Fibroblast of lung (primary cell): ENCODE data around the gene SRGAP2B. TPM values are rescaled to one million over a fixed set of nuclear protein-coding genes. Genes with fewer than 3 reads are reported as not detected.
"Not testable (repeated sequence)": the region's sequence is repeated elsewhere in the genome, so short reads cannot be mapped to it uniquely, and the experiment has no call there.

Experiments used
- DNase-seq, 2 donors: peaks; one replicate each; pipeline versions ENCODE4 v3.0.0 to v3.0.0-alpha.2; 2010; ENCODE audit warnings: low read depth in 2 of 2
- H2AFZ ChIP-seq: 2 replicates; pipeline ENCODE4 v1.5.1; 2012; ENCODE audit warnings: low read length, control low read depth, inconsistent platforms
- H3K27ac ChIP-seq: 2 replicates; pipeline ENCODE4 v1.5.1; 2011; ENCODE audit warnings: low read length, control low read depth; ENCODE audit not compliant: insufficient read depth
- H3K27me3 ChIP-seq: 2 replicates; pipeline ENCODE4 v1.5.1; 2011; ENCODE audit warnings: mild to moderate bottlenecking, low read length; ENCODE audit not compliant: control insufficient read depth, insufficient read depth
- H3K36me3 ChIP-seq: 2 replicates; pipeline ENCODE4 v1.5.1; 2011; ENCODE audit warnings: low read length; ENCODE audit not compliant: control insufficient read depth, insufficient read depth
- H3K4me1 ChIP-seq: 2 replicates; pipeline ENCODE4 v1.5.1; 2011; ENCODE audit warnings: low read length; ENCODE audit not compliant: control insufficient read depth, insufficient read depth; ENCODE audit errors: extremely low read depth
- H3K4me2 ChIP-seq: 2 replicates; pipeline ENCODE4 v1.5.1; 2011; ENCODE audit warnings: low read length, control low read depth; ENCODE audit not compliant: insufficient read depth; ENCODE audit errors: extremely low read depth
- H3K4me3 ChIP-seq, 4 experiments: fragments of 200-600 bp in 1 of 4; sonication (generic) in 1 of 4; replicated peaks in 1 of 4; 2 replicates each; pipeline ENCODE4 v1.5.1; 2011 to 2016; ENCODE audit warnings: low read length in 4 of 4, low read depth in 3 of 4, mild to moderate bottlenecking in 3 of 4, control low read depth in 2 of 4, inconsistent platforms in 1 of 4, mixed read lengths in 1 of 4; ENCODE audit not compliant: insufficient read depth in 1 of 4; ENCODE audit errors: control extremely low read depth in 1 of 4
- H3K79me2 ChIP-seq: 2 replicates; pipeline ENCODE4 v1.5.1; 2012; ENCODE audit warnings: mild to moderate bottlenecking, low read length, inconsistent platforms; ENCODE audit not compliant: control insufficient read depth, insufficient read depth
- H3K9ac ChIP-seq: 2 replicates; pipeline ENCODE4 v1.5.1; 2011; ENCODE audit warnings: mild to moderate bottlenecking, low read length, control low read depth; ENCODE audit not compliant: insufficient read depth
- H3K9me3 ChIP-seq: 2 replicates; pipeline ENCODE4 v1.5.1; 2012; ENCODE audit warnings: low read depth, low read length; ENCODE audit not compliant: control insufficient read depth, insufficient read depth
- H4K20me1 ChIP-seq: 2 replicates; pipeline ENCODE4 v1.5.1; 2011; ENCODE audit warnings: low read length; ENCODE audit not compliant: control insufficient read depth, insufficient read depth; ENCODE audit errors: extremely low read depth
- polyA plus RNA-seq, 2 donors: library from polyadenylated mRNA; depleted of rRNA in 1 of 2; stranded (reverse) in 1 of 2; unstranded in 1 of 2; fragments of >200 nt; gene quantifications; 2 replicates each; pipeline ENCODE4 v1.2.1, GENCODE V29; 2011 to 2012; ENCODE audit warnings: missing spikeins in 1 of 2
- total RNA-seq: library from RNA; depleted of rRNA; stranded (reverse); fragments of >200 nt; gene quantifications from 2 replicates; pipeline ENCODE4 v1.2.1, GENCODE V29; 2014

The SRGAP2B gene
- total and polyA plus RNA-seq, 2 donors (not counting 1 experiment from before 2014, with no cell fraction given) = 24.8 to 32.7 TPM

DNA sequence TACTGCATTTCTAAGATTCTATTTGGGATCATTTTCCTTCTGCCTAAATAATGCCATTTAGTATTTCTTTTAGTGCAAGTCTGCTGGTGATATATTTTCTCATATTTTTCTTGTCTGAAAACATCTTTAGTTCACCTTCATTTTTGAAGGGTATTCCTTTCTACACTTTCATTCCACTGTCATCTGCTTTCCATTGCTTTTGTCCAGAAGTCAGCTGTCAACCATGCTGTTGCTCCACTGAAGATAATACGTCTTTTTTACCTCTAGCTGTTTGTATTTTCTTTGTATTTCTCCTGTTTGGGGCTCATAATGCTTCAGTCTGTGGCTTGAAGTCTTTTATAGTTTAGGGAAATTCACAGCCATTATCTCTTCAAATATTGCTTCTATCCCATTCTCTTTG lies 167.8 kb downstream of the SRGAP2B start:
- not testable (repeated sequence) for H3K27me3 ChIP-seq, H4K20me1 ChIP-seq, H3K4me2 ChIP-seq, H3K79me2 ChIP-seq, H3K9ac ChIP-seq, H2AFZ ChIP-seq, H3K9me3 ChIP-seq, DNase-seq, H3K4me1 ChIP-seq, H3K4me3 ChIP-seq, H3K36me3 ChIP-seq, H3K27ac ChIP-seq

DNA sequence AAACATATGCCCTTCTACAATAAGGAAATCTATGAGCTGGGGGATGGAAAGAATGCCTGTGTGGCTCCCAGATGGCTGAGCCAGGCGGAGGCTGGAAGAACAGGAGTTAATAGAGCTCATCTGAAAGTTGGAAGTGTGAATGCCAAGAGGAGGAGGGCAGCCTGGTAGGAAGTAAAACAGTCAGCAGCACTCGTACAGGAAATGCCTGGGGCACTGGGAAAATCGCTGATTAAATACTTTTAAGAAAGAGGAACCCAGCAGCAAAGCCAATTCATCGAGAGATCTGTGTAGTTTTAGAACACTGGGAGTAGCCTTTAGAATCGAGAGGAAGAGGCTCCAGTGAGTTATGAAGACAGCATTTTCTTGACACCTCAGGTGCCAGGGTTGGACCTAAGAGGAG lies 171.5 kb downstream of the SRGAP2B start:
- not testable (repeated sequence) for H2AFZ ChIP-seq, H3K27ac ChIP-seq, DNase-seq, H3K4me2 ChIP-seq, H3K9me3 ChIP-seq, H4K20me1 ChIP-seq, H3K27me3 ChIP-seq, H3K9ac ChIP-seq, H3K4me3 ChIP-seq, H3K79me2 ChIP-seq, H3K36me3 ChIP-seq, H3K4me1 ChIP-seq

DNA sequence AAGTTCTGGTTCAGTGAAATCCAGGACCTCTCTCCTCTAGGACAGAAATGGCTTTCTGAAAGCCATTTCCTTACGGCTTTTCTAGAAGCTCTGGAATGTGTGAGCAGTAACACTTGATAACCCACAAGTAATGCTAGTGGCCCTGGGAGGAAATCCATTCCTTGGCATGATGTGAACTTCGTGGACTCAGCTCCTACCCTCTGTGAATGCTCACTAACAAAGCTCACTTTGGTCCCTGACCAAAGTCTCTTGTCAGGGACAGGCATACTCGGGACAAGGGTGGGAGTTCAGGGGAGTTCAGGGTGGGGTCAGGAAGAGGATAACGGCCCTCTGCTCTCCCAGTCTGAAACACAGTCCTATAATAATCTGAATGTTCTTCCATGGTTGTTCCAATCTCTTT lies 172.3 kb downstream of the SRGAP2B start:
- not testable (repeated sequence) for H3K36me3 ChIP-seq, H3K9ac ChIP-seq, H2AFZ ChIP-seq, H3K27ac ChIP-seq, H3K9me3 ChIP-seq, H4K20me1 ChIP-seq, H3K4me3 ChIP-seq, H3K79me2 ChIP-seq, H3K27me3 ChIP-seq, H3K4me1 ChIP-seq, H3K4me2 ChIP-seq
- DNase-seq = peak in 1 of 2 donors; percentile 7

DNA sequence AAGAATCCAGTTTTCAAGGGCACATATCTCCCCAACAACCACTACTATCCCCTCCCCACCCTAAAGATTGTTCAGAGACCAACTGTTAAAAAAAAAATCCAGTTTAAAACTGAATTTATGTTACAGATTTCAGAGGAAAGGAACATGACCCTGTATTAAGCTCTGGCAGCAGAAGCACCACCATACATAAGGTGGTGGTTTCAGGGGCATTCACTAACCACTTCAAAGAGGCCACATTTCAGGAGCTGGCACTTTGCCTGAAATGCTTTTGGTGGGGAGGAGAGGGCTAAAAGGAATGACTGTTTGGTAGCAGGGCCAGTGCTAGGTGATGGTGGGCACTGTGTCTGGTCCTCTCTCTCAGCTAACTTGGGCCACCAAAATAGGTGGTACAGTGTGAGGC lies 176.0 kb downstream of the SRGAP2B start:
- H3K4me3 ChIP-seq, H3K27ac ChIP-seq, H4K20me1 ChIP-seq, DNase-seq, H3K36me3 ChIP-seq, H3K9me3 ChIP-seq, H2AFZ ChIP-seq, H3K27me3 ChIP-seq, H3K4me1 ChIP-seq, H3K79me2 ChIP-seq, H3K4me2 ChIP-seq, H3K9ac ChIP-seq: not testable (repeated sequence)

DNA sequence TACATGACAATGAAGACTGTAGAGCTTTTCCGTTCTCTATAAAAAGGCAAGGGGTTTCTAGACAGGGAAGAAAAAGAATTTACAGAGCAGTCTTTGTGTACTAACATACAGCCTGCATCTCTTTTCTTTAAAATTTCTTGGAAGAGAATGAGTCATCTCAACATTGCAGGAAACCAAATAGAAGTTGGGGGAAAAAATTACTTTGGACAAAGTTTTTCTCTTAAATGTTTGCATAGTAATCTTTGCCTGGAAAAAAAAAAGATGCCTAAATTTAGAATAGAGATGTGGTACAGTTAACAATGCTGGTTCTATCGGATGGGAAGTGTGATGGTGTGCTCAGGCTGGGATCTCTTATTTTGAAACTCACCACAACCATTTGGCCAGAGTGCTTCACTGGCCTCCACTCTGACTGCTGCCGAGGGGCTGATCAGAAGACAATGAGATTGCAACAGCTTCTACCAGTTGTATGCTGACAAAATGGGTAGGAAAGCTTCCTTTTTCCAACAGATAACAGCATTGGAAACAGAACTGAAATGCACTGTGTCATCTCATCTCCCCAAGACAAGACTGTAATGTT lies 177.0 kb downstream of the SRGAP2B start:
- H3K4me1 ChIP-seq, DNase-seq: not testable (repeated sequence)

DNA sequence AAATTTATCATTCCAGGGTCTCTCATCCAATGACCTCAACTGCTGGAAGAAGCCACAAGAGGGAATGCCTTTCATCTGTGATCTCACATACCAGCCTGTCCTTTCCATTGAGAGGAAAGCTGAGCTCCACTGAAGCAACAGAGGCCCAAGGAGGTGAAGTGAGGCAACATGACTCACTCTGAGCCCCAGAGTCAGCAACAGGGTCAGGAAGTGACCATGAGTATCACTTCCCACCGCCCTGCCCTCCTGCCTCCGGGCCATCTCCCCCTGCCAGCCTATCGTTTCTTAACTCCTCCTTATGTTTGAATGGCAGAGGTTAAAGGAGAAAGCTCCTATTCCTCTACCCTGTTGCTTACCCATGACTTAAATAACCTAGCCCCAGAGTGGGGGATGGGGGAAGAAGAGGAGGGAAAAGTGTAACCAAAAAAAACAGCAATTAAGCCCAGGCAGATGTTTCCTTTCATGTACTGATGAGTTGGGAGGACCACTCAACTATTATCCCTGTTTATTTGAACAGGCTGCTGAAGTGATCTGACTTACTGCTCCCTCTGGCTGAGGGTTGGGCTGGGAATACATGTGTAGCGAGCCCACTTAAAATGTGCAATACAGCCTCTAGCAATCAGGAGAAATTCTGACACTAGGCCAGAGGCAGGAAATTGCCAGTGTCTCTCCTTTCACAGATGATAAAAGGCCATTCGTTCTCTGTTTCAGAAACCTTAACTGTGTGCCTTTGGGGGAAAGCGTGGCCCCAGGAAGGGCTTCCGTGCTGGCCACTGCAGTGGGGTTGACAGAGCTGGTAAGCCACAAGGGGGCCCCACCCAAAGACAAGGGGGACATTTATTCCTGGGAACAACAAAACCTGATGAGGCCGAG lies 177.7 kb downstream of the SRGAP2B start:
- H3K36me3 ChIP-seq, H4K20me1 ChIP-seq, H3K9ac ChIP-seq, H3K79me2 ChIP-seq, H3K4me1 ChIP-seq, H3K27ac ChIP-seq, DNase-seq, H3K4me2 ChIP-seq, H3K9me3 ChIP-seq, H3K27me3 ChIP-seq, H3K4me3 ChIP-seq, H2AFZ ChIP-seq: not testable (repeated sequence)

More for the DNA sequence above, 177.0 kb downstream of the SRGAP2B start:
- H3K9me3 ChIP-seq, H3K36me3 ChIP-seq, H3K9ac ChIP-seq, H3K4me3 ChIP-seq, H2AFZ ChIP-seq, H3K4me2 ChIP-seq, H3K27ac ChIP-seq, H3K27me3 ChIP-seq, H3K79me2 ChIP-seq, H4K20me1 ChIP-seq: not testable (repeated sequence)
